Right lobe of liver (tissue), 6 donors: ENCODE measurements around the gene PTPRN2. TPM values are rescaled to one million over a fixed set of nuclear protein-coding genes. Genes with fewer than 3 reads are reported as not detected.
A peak's percentile ranks its signal among the peaks of the same experiment; 100 is the strongest.

Source experiments
- ATAC-seq, 4 donors: fragments of 200-7000 bp; cut with Tn5 transposase; one replicate each; pipeline ENCODE4 v1.9.1; 2020; ENCODE audit warnings: mild to moderate bottlenecking in 4 of 4, moderate library complexity in 4 of 4
- DNase-seq, 3 donors: peaks; one replicate each; pipeline ENCODE4 v3.0.0-alpha.2; 2020
- H3K27ac ChIP-seq, 3 donors: fragments of 200-600 bp; one replicate each; pipeline ENCODE4 v1.8.0; 2022
- H3K27me3 ChIP-seq, 2 donors: fragments of 200-600 bp; one replicate each; pipeline ENCODE4 v1.8.0; 2022
- H3K36me3 ChIP-seq, 4 donors: fragments of 200-600 bp; sonication (generic) in 1 of 4; one replicate each; pipeline versions ENCODE4 v1.5.1 to v1.8.0; 2017 to 2022; ENCODE audit warnings: control low read depth in 1 of 4
- H3K4me1 ChIP-seq, 4 donors: fragments of 200-600 bp; sonication (generic) in 1 of 4; one replicate each; pipeline versions ENCODE4 v1.5.1 to v1.8.0; 2017 to 2022; ENCODE audit warnings: control low read depth in 1 of 4
- H3K4me3 ChIP-seq, 3 donors: fragments of 200-600 bp; one replicate each; pipeline ENCODE4 v1.8.0; 2022
- H3K9me3 ChIP-seq, 4 donors: fragments of 200-600 bp; sonication (generic) in 1 of 4; one replicate each; pipeline versions ENCODE4 v1.5.1 to v1.8.0; 2017 to 2022; ENCODE audit warnings: control low read depth in 1 of 4
- CTCF ChIP-seq, 4 donors: fragments of 200-600 bp in 3 of 4; fragments of 450-650 bp in 1 of 4; IDR thresholded peaks; one replicate each; pipeline versions ENCODE4 v1.5.1 to v1.8.0; 2016 to 2022; ENCODE audit warnings: antibody characterized with exemption in 4 of 4, mild to moderate bottlenecking in 2 of 4
- POLR2A ChIP-seq: fragments of 450-650 bp; IDR thresholded peaks from one replicate; pipeline ENCODE4 v1.6.1; 2017; ENCODE audit warnings: antibody characterized with exemption, mild to moderate bottlenecking
- WGBS: methylation state at CpG from one replicate; pipeline ENCODE4 v1.1.6; 2018; ENCODE audit warnings: low coverage, low lambda C conversion rate; ENCODE audit not compliant: insufficient coverage; ENCODE audit errors: missing lambda C conversion rate; 5-methylcytosine and 5-hydroxymethylcytosine counted together
- intact Hi-C, 2 donors: fragments of 100-400 bp; cut with DNase I; formaldehyde crosslinking; loops; one replicate each; pipeline versions ENCODE4 v1.11.2 to v1.14.1; 2022
- total RNA-seq, 6 experiments: library from RNA; depleted of rRNA in 2 of 6; stranded (reverse); fragments of >200 nt in 2 of 6; fragmentation: NEBNext Ultra II Directional in 3 of 6; extraction: Animal tissue kit (Norgen Biotek cat#: 25700) in 3 of 6; gene quantifications; one replicate each; pipeline versions ENCODE4 v1.1.0 to v1.2.4, GENCODE V29; 2016 to 2023
- donor health status: DM: no; HTN: yes; CAD: no.
- donor health status: DM: no; HTN: no; CAD: no.
- donor health status: DM: no; HTN: no; CAD: no.
- donor health status: DM: no; HTN: yes; CAD: no.
- donor health status: DM: no; HTN: yes; CAD: no.

Gene PTPRN2
- total RNA-seq, 6 experiments from 2014 or later, result 0.15 to 0.87 (median 0.67) TPM

- H3K27ac ChIP-seq, result no peak overlapping the region
- intact Hi-C loops, result no loop called here
- H3K9me3 ChIP-seq, result no peaks in the 10 kb centered on the region
- H3K27me3 ChIP-seq, result no peaks in the 10 kb centered on the region
- H3K36me3 ChIP-seq, result no peaks in the 10 kb centered on the region
- no peaks in the 10 kb centered on the region for H3K4me1 ChIP-seq
- no peak for ATAC-seq
- TF ChIP-seq CTCF (IDR thresholded peaks at IDR 0.05) (no peak), POLR2A (no peak)
- H3K4me3 ChIP-seq, result no peak overlapping the region
- WGBS, result 83% methylated on average over 10 of the region's 15 CpGs
- peak in 1 of 3 donors; percentile 16 for DNase-seq
Observed at GRCh38 chr7:157893535-157894044, 694.0 kb downstream of the PTPRN2 start.

GRCh38 chr7:157892751-157893523, 694.7 kb downstream of the PTPRN2 start:
- no peaks in the 10 kb centered on the region for H3K36me3 ChIP-seq
- intact Hi-C loops, result no loop called here
- no peak overlapping the region for H3K27ac ChIP-seq
- H3K4me1 ChIP-seq, result no peaks in the 10 kb centered on the region
- no peaks in the 10 kb centered on the region for H3K9me3 ChIP-seq
- no peak overlapping the region for H3K4me3 ChIP-seq
- ATAC-seq, result no peak
- no peaks in the 10 kb centered on the region for H3K27me3 ChIP-seq
- TF ChIP-seq CTCF (IDR thresholded peaks at IDR 0.05), result no peak
- no peak for TF ChIP-seq POLR2A
- DNase-seq, result peak in 1 of 3 donors; percentile 25
- WGBS, result 56% methylated on average over 8 of the region's 13 CpGs

- ATAC-seq, result no peak
- no peaks in the 10 kb centered on the region for H3K9me3 ChIP-seq
- intact Hi-C loops, result no loop called here
- no peak overlapping the region for H3K4me3 ChIP-seq
- H3K36me3 ChIP-seq, result no peaks in the 10 kb centered on the region
- H3K27me3 ChIP-seq, result no peaks in the 10 kb centered on the region
- TF ChIP-seq CTCF (IDR thresholded peaks at IDR 0.05), result no peak
- DNase-seq, result peak in 1 of 3 donors; percentile 28
- no peak overlapping the region for H3K27ac ChIP-seq
- H3K4me1 ChIP-seq, result no peaks in the 10 kb centered on the region
- WGBS, result 24% methylated on average over 4 of the region's 9 CpGs
Observed at GRCh38 chr7:157890921-157891401, 696.7 kb downstream of the PTPRN2 start.

- no peak for TF ChIP-seq POLR2A
- no peak for TF ChIP-seq CTCF (IDR thresholded peaks at IDR 0.05)
- no peak overlapping the region for H3K4me3 ChIP-seq
- no peaks in the 10 kb centered on the region for H3K9me3 ChIP-seq
- no peak for ATAC-seq
- peak in 1 of 3 donors; percentile 10 for DNase-seq
- intact Hi-C loops, result no loop called here
- H3K27ac ChIP-seq, result no peak overlapping the region
- H3K4me1 ChIP-seq, result no peaks in the 10 kb centered on the region
- no peaks in the 10 kb centered on the region for H3K36me3 ChIP-seq
- 67% methylated on average over 6 of the region's 6 CpGs for WGBS
- no peaks in the 10 kb centered on the region for H3K27me3 ChIP-seq
Observed at GRCh38 chr7:157889480-157889879, 698.1 kb downstream of the PTPRN2 start.
